ENCODE measurements around the gene HHAT.

The HHAT gene

DNA sequence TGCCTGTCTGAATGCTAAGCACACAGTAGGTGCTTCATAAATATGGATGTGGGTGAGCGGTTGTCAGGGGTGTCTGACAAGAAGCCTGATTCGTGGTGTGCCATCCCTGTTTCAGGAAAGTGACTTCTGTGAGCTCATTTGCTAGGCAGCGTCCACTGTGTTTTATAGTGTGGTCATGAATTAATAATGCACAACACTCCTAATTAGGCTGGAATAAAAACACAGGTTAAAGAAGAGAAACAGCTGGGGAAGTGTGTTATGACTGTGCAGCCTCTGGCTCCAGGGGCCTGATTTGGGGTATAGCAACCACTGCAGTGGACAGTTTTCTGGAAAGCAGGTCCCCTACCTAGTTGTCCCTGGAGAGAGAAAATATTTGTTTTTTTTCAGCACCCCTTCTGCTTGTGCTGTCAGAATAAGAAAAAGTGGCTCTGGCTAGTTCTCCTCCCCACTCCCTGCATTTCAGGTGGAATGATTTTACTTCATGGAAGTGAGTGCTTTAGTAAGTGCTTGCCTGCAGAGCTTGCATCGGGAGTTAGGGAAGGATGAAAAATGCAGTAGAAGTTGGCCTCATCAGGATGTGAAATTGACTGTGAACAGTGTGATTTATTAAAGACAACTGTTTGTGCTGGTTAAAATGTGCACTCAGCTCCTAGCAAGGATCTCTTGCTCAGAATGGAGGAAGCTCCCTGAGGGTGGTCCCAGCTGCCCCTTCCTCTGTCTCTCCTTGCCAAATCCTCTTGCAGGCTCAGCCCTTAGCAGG lies 333.8 kb downstream of the HHAT start:
- no peak for DNase-seq (ENCODE audit: extremely low read depth, low read depth)

DNA sequence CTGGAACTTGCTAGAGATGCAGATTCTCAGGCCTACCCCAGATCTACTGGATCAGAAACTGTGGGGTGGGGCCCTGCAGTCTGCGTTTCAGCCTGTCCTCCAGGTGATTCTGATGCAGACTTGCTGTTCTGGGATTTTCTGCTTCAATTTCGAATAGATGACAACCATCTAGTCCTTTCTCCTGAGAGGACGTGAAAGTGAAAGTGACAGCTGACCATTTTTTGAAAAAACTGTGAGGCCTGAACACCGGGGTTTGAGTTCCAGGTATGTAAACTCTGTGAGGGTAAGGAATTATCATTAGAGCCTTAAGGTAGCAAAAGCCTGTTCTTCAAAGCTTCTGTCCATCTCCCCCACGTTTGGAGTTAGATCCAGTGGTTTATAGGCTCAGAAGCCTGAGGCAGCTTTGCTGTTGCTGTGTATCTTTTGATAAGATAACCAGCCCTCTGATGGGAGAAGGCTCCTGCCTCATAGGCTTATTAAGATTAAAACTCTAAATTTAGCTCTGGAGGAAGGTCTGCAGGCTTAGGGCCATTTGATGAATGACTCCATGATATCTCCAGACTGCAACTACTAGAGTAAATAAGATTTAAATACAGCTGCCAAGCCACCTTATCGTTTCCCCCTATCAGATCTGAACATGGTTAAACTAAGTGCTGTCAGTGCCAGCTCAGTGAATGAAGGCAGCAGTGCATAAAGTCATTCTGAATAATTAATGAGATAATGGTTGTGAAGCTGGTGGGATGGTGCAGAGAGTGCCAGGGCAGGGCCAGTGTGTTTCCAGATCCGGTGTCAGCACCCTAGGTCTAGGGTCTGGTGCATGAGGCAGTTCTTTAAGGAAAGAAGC lies 335.2 kb downstream of the HHAT start:
- no peak for DNase-seq (ENCODE audit: extremely low read depth, low read depth)
- TF ChIP-seq, protein P1, sequence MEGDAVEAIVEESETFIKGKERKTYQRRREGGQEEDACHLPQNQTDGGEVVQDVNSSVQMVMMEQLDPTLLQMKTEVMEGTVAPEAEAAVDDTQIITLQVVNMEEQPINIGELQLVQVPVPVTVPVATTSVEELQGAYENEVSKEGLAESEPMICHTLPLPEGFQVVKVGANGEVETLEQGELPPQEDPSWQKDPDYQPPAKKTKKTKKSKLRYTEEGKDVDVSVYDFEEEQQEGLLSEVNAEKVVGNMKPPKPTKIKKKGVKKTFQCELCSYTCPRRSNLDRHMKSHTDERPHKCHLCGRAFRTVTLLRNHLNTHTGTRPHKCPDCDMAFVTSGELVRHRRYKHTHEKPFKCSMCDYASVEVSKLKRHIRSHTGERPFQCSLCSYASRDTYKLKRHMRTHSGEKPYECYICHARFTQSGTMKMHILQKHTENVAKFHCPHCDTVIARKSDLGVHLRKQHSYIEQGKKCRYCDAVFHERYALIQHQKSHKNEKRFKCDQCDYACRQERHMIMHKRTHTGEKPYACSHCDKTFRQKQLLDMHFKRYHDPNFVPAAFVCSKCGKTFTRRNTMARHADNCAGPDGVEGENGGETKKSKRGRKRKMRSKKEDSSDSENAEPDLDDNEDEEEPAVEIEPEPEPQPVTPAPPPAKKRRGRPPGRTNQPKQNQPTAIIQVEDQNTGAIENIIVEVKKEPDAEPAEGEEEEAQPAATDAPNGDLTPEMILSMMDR (IDR thresholded peaks at IDR 0.05; ENCODE audit: low read depth, low read length) = no peak

More for the DNA sequence above, 333.8 kb downstream of the HHAT start:
- TF ChIP-seq, protein P1 (IDR thresholded peaks at IDR 0.05; ENCODE audit: low read depth, low read length) = no peak

DNA sequence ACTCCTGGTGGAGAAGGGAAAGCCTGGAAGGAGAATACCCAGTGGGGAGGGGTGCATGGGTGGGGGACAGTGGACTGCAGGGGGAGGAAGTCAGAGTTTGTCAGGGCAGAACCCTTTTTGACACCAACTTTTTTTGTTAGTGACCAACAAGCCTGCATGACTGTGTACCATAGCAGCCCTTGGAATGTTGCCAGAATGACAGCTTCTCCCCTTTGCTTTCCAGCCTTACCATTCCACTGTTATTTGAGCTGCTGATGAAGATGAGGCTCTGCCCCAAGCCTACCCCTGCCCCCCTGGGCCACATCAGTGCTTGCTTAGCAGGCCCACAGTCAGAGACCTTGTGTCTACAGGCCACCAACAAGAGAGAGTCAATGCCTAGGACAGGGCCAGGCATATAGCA lies 341.2 kb downstream of the HHAT start:
- DNase-seq (ENCODE audit: extremely low read depth, low read depth) = no peak
- TF ChIP-seq, protein P1 (IDR thresholded peaks at IDR 0.05; ENCODE audit: low read depth, low read length) = no peak

DNA sequence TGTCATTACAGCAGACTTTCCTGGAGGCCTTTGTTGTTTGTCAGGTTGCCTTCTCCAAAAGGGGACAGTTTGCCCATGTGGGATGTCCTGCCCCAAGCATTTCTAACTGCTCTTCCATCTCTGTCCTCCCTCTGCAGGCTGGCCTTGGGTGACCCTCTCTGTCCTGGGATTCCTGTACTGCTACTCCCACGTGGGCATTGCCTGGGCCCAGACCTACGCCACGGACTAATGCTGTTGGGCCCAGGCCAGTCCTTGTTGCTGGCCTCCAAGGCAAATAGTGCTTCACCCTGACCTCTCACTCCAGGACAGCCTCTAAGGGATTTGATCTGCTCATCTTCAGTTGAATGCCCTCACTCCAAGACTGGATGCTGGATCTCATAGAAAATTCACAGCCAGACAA lies 345.4 kb downstream of the HHAT start:
- no peak for DNase-seq (ENCODE audit: extremely low read depth, low read depth)
- TF ChIP-seq, protein P1 (IDR thresholded peaks at IDR 0.05; ENCODE audit: low read depth, low read length) = no peak

DNA sequence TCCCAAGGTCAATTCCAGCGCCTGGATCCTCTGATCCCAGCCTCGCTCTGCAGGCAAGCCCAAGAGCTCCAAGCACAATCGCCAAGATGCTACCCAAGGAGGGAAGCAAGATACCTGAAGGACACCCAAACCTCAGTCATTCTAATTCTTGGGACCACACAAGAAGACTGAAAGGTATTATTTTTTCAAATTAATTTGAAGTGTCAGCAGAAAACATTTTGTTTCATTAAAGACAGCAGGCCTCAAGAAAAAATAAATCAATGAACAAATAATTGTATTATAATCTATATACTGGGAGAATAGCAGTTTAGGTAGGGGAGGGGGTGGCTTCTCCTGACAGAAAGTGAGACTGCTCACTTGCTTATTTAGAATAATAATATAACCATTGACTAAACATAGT lies 347.8 kb downstream of the HHAT start:
- TF ChIP-seq, protein P1 (IDR thresholded peaks at IDR 0.05; ENCODE audit: low read depth, low read length) = no peak
- DNase-seq (ENCODE audit: extremely low read depth, low read depth) = no peak

DNA sequence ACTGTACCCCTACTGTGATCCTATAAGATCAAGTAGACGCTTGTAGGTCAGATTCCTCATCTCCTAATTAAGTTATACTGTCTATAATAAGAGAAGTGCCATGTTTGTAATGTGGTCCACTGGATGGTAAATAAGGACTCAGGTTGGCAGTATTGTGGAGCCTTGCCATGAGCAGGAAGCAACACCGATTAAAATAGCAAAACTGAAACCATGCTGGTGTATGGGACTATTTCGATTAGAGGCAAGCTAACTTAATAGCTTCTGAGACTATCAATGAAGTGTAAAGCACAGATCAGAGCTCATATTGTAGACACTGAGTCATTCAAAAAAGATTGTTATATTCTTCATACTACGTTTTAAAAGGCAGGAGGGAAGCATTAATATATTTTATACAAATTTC lies 348.8 kb downstream of the HHAT start:
- TF ChIP-seq, protein P1 (IDR thresholded peaks at IDR 0.05; ENCODE audit: low read depth, low read length) = no peak

DNA sequence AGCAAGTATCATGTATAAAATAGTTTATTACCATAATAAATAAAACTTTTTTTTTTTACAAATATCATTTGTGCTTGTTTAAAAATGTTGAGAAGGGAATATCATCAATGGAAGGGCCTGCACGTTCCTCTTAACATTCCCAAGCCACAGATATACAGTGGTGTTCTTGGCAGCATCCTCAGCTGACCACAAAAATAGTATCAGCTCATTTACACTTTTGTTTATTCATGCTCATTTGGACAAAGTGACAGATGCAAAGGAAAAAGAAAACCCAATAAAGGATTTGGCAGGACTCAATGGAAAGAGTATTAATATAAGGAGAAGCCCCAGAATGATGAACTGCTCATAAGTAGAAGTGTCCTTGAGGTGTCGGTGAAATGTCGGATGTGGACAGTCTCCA lies 349.6 kb downstream of the HHAT start:
- no peak for DNase-seq (ENCODE audit: extremely low read depth, low read depth)
- TF ChIP-seq, protein P1 (IDR thresholded peaks at IDR 0.05; ENCODE audit: low read depth, low read length) = no peak

More for the DNA sequence above, 348.8 kb downstream of the HHAT start:
- DNase-seq (ENCODE audit: extremely low read depth, low read depth) = no peak

Data from AG09319 (cell line).